PC-9 (cell line): ENCODE measurements around the gene CADPS2. TPM values are rescaled to one million over a fixed set of nuclear protein-coding genes. Genes with fewer than 3 reads are reported as not detected.
"Not testable (repeated sequence)": the region's sequence is repeated elsewhere in the genome, so short reads cannot be mapped to it uniquely, and the experiment has no call there.

Experiments
- BruUV-seq: library from RNA; stranded (reverse); fragments of 400-500 nt; replicated peaks from 2 replicates; lab custom pipeline; 2021; lab: Mats Ljungman, UMichigan
- CTCF ChIA-PET: fragments of 300-600 bp; sonication (Branson Sonifier 250); formaldehyde crosslinking; loops from one replicate; lab custom pipeline; 2022; ENCODE audit warnings: antibody characterized with exemption; lab: Charles Lee
- POLR2A ChIA-PET: fragments of 300-600 bp; sonication (Branson Sonifier 250); formaldehyde crosslinking; loops from one replicate; lab custom pipeline; 2022; ENCODE audit warnings: antibody characterized with exemption; ENCODE audit not compliant: unreplicated experiment; lab: Charles Lee
- DNase-seq, 2 experiments: peaks; one replicate each; pipeline versions ENCODE4 v3.0.0 to v3.0.0-alpha.2; 2015 to 2022; ENCODE audit warnings: mixed read lengths in 1 of 2
- H2AFZ ChIP-seq: fragments of 200-600 bp; sonication (generic); 2 replicates; pipeline ENCODE4 v1.8.1; 2017; ENCODE audit warnings: antibody characterized with exemption
- H3F3A ChIP-seq: fragments of 200-600 bp; sonication (generic); 2 replicates; pipeline ENCODE4 v1.8.1; 2017; ENCODE audit warnings: antibody characterized with exemption, mild to moderate bottlenecking, low read depth; ENCODE audit not compliant: insufficient read depth
- H3K27ac ChIP-seq: fragments of 200-600 bp; sonication (generic); 2 replicates; pipeline ENCODE4 v1.6.1; 2016; ENCODE audit warnings: mixed run types
- H3K27me3 ChIP-seq: fragments of 200-600 bp; sonication (generic); 2 replicates; pipeline ENCODE4 v1.6.1; 2016; ENCODE audit warnings: low read depth, mixed run types; ENCODE audit not compliant: insufficient read depth
- H3K36me3 ChIP-seq: fragments of 200-600 bp; sonication (generic); 2 replicates; pipeline ENCODE4 v1.6.1; 2016; ENCODE audit warnings: low read depth, mixed run types
- H3K4me1 ChIP-seq: fragments of 200-600 bp; sonication (generic); replicated peaks from 2 replicates; pipeline ENCODE4 v1.6.1; 2016; ENCODE audit warnings: mixed run types; ENCODE audit not compliant: insufficient read depth
- H3K4me2 ChIP-seq: fragments of 200-600 bp; sonication (generic); 2 replicates; pipeline ENCODE4 v1.6.1; 2017; ENCODE audit warnings: mixed run types
- H3K4me3 ChIP-seq: fragments of 200-600 bp; sonication (generic); 2 replicates; pipeline ENCODE4 v1.6.1; 2016; ENCODE audit warnings: mixed run types
- H3K79me2 ChIP-seq: fragments of 200-600 bp; sonication (generic); 2 replicates; pipeline ENCODE4 v1.6.1; 2017; ENCODE audit warnings: low read depth, mixed run types
- H3K9me2 ChIP-seq: fragments of 200-600 bp; sonication (generic); 2 replicates; pipeline ENCODE4 v1.8.1; 2017; ENCODE audit warnings: mild to moderate bottlenecking; ENCODE audit not compliant: insufficient read depth
- H3K9me3 ChIP-seq: fragments of 200-600 bp; sonication (generic); 2 replicates; pipeline ENCODE4 v1.8.1; 2016; ENCODE audit warnings: low read depth; ENCODE audit not compliant: insufficient read depth
- H4K20me1 ChIP-seq: fragments of 200-600 bp; sonication (generic); 2 replicates; pipeline ENCODE4 v1.8.1; 2017; ENCODE audit not compliant: insufficient read depth
- EZH2 ChIP-seq: fragments of 200-600 bp; sonication (generic); IDR thresholded peaks from 2 replicates; pipeline ENCODE4 v1.8.0; 2017; ENCODE audit warnings: antibody characterized with exemption, low read depth
- intact Hi-C: fragments of 100-400 bp; cut with micrococcal nuclease; formaldehyde crosslinking; loops from one replicate; pipeline ENCODE4 v1.10.0; 2022; ENCODE audit not compliant: unreplicated experiment
- total RNA-seq: library from RNA; stranded (reverse); gene quantifications from 2 replicates; pipeline ENCODE4 v1.2.3, GENCODE V29; 2021
- TF ChIP-seq, protein P1 (sequence below): fragments of 200-600 bp; sonication (generic); conservative IDR thresholded peaks from 2 replicates; pipeline ENCODE4 v1.6.1; 2017; ENCODE audit warnings: mixed run types, antibody characterized with exemption, mild to moderate bottlenecking, moderate library complexity

The CADPS2 gene
- total RNA-seq, 1 experiment from 2014 or later = 11.9 TPM

DNA sequence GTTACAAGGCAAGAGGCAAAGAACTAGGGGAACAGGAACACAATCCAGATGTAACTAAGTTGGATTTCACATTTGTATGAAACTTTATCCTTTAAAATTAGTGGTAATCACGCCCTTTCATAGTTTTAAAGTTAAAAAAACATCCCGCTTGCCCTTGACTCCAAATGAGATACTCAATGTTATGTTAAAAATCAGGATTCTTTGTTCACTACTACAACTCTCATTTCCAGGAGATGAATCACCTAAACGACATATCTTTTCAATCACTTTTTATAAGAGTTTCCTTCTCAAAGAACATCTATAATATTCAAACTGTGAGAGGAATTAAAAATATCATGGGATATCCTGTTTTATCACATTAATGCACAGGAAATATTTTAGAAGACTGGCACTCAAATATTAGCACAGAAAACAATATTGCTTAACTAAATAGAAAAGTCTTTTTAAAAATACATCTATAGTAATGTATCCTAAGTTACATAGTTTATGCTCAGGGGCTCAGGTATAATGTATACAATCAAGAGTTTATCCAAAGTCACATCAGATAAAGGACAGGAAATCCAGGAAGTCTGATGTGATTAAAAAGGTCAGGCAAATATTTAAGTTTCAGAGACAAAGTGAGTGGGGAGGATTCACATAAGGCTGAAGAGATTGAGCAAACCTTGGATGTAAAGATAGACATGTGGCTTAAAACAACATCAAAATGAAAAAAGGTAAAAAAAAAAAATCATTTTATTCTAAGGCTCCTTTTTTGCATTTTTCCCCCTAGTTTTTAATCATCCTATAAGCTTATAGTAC is 41.9 kb downstream of the CADPS2 start:
- no peak overlapping the region for H3K4me3 ChIP-seq
- no peak for TF ChIP-seq EZH2
- TF ChIP-seq, protein P1, sequence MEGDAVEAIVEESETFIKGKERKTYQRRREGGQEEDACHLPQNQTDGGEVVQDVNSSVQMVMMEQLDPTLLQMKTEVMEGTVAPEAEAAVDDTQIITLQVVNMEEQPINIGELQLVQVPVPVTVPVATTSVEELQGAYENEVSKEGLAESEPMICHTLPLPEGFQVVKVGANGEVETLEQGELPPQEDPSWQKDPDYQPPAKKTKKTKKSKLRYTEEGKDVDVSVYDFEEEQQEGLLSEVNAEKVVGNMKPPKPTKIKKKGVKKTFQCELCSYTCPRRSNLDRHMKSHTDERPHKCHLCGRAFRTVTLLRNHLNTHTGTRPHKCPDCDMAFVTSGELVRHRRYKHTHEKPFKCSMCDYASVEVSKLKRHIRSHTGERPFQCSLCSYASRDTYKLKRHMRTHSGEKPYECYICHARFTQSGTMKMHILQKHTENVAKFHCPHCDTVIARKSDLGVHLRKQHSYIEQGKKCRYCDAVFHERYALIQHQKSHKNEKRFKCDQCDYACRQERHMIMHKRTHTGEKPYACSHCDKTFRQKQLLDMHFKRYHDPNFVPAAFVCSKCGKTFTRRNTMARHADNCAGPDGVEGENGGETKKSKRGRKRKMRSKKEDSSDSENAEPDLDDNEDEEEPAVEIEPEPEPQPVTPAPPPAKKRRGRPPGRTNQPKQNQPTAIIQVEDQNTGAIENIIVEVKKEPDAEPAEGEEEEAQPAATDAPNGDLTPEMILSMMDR = no peak
- no peaks in the 10 kb centered on the region for H3K9me3 ChIP-seq
- H3K27ac ChIP-seq = no peak overlapping the region
- POLR2A ChIA-PET = no interaction called here
- no peaks in the 10 kb centered on the region for H3K9me2 ChIP-seq
- H3K4me2 ChIP-seq = no peak overlapping the region
- H3K36me3 ChIP-seq = no peaks in the 10 kb centered on the region
- no peak overlapping the region for H2AFZ ChIP-seq
- no peaks in the 10 kb centered on the region for H3K4me1 ChIP-seq
- CTCF ChIA-PET = no interaction called here
- no peaks in the 10 kb centered on the region for H3F3A ChIP-seq
- no TSS peak for BruUV-seq
- no peaks in the 10 kb centered on the region for H3K79me2 ChIP-seq
- intact Hi-C loops = no loop called here
- DNase-seq = no peak
- no peaks in the 10 kb centered on the region for H4K20me1 ChIP-seq
- no peaks in the 10 kb centered on the region for H3K27me3 ChIP-seq

DNA sequence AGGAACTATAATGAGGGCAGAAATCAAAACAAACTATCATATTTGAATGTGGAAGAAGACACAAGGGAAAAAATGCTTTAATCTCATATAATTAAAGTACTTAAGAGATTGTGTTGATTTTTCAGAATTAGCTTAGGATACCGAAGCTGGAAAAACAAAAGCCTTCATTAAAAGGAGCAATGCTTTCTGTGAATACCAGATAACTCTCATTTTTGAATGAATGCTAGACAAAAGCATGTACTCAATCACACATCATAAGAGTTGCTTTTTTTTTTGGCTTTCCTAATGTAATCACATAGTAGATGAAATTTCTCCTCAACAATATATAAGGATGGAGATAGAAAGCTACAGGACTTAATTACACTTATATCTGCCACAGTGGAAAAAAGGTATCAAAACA is 43.3 kb downstream of the CADPS2 start:
- H3K4me3 ChIP-seq = no peak overlapping the region
- BruUV-seq = no TSS peak
- no peaks in the 10 kb centered on the region for H3K9me2 ChIP-seq
- H3K4me1 ChIP-seq = no peaks in the 10 kb centered on the region
- no peak overlapping the region for H2AFZ ChIP-seq
- no peak for DNase-seq
- no peaks in the 10 kb centered on the region for H3K79me2 ChIP-seq
- no peaks in the 10 kb centered on the region for H4K20me1 ChIP-seq
- ChIA-PET POLR2A (no interaction called here), CTCF (no interaction called here)
- TF ChIP-seq, protein P1 = no peak
- TF ChIP-seq EZH2 = no peak
- no peaks in the 10 kb centered on the region for H3F3A ChIP-seq
- H3K27me3 ChIP-seq = no peaks in the 10 kb centered on the region
- H3K27ac ChIP-seq = no peak overlapping the region
- intact Hi-C loops = no loop called here
- H3K36me3 ChIP-seq = no peaks in the 10 kb centered on the region
- no peak overlapping the region for H3K4me2 ChIP-seq
- H3K9me3 ChIP-seq = no peaks in the 10 kb centered on the region

DNA sequence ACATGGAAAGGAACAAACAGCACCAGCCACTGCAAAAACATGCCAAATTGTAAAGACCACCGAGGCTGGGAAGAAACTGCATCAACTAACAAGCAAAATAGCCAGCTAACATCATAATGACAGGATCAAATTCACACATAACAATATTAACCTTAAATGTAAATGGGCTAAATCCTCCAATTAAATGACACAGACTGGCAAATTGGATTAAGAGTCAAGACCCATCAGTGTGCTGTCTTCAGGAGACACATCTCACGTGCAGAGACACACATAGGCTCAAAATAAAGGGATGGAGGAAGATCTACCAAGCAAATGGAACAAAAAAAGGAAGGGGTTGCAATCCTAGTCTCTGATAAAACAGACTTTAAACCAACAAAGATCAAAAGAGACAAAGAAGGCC is 50.0 kb downstream of the CADPS2 start:
- H3F3A ChIP-seq, intact Hi-C loops, DNase-seq, H2AFZ ChIP-seq, H3K4me2 ChIP-seq, POLR2A ChIA-PET, H3K9me3 ChIP-seq, H3K4me3 ChIP-seq, BruUV-seq, H3K27me3 ChIP-seq, H3K27ac ChIP-seq, CTCF ChIA-PET, H3K79me2 ChIP-seq, H3K36me3 ChIP-seq, H4K20me1 ChIP-seq, H3K4me1 ChIP-seq, H3K9me2 ChIP-seq: not testable (repeated sequence)

DNA sequence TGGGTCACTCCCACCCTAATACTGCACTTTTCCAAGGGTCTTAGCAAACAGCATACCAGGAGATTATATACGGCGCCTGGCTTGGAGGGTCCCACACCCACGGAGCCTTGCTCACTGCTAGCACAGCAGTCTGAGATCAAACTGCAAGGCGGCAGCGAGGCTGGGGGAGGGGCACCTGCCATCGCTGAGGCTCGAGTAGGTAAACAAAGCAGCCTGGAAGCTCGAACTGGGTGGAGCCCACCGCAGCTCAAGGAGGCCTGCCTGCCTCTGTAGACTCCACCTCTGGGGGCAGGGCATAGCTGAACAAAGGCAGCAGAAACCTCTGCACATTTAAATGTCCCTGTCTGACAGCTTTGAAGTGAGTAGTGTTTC is 51.7 kb downstream of the CADPS2 start:
- H3K27me3 ChIP-seq, H3K9me2 ChIP-seq, H2AFZ ChIP-seq, H3K9me3 ChIP-seq, CTCF ChIA-PET, H3K79me2 ChIP-seq, H3F3A ChIP-seq, H3K4me1 ChIP-seq, H4K20me1 ChIP-seq, H3K27ac ChIP-seq, BruUV-seq, H3K36me3 ChIP-seq: not testable (repeated sequence)
- H3K4me2 ChIP-seq = peak overlapping the region; percentile 18; the same call in 1 of the 2 replicates
- intact Hi-C loops = loop anchor here (2.0 kb wide), 1 partner anchor 52 kb away; the partner anchor contains the start of gene CADPS2
- POLR2A ChIA-PET = interaction anchor here (0.6 kb wide), 1 partner anchor 1396 kb away, joined by 30 read pairs; no protein-coding TSS in a partner anchor
- 0 out of 2 replicates have a peak overlapping the region, but pooled peaks have one; percentile 7 for H3K4me3 ChIP-seq
- peak in 1 of 2 experiments; percentile 71 for DNase-seq
